HEK293T (cell line): ENCODE results near the gene CCNH.

Experiments used
- ARNT ChIP-seq: fragments of 450-650 bp; IDR thresholded peaks from 2 replicates; pipeline ENCODE4 v1.6.1; 2017; ENCODE audit warnings: mild to moderate bottlenecking
- BHLHE40 ChIP-seq: fragments of 450-650 bp; IDR thresholded peaks from 2 replicates; pipeline ENCODE4 v1.6.1; 2016; ENCODE audit warnings: mild to moderate bottlenecking, moderate library complexity, borderline replicate concordance
- ELF4 ChIP-seq: fragments of 450-650 bp; IDR thresholded peaks from 2 replicates; pipeline ENCODE4 v1.6.1; 2017; ENCODE audit warnings: antibody characterized with exemption
- FOXA1 ChIP-seq: fragments of 450-650 bp; IDR thresholded peaks from 2 replicates; pipeline ENCODE4 v1.6.1; 2016; ENCODE audit warnings: mild to moderate bottlenecking
- FOXK2 ChIP-seq: fragments of 450-650 bp; IDR thresholded peaks from 2 replicates; pipeline ENCODE4 v1.6.1; 2016; ENCODE audit warnings: mild to moderate bottlenecking
- FOXM1 ChIP-seq: fragments of 450-650 bp; IDR thresholded peaks from 2 replicates; pipeline ENCODE4 v1.6.1; 2017; ENCODE audit warnings: mild to moderate bottlenecking, borderline replicate concordance
- HDGF ChIP-seq: fragments of 450-650 bp; IDR thresholded peaks from 2 replicates; pipeline ENCODE4 v1.6.1; 2017; ENCODE audit warnings: antibody characterized with exemption, borderline replicate concordance
- NFRKB ChIP-seq: fragments of 450-650 bp; IDR thresholded peaks from 2 replicates; pipeline ENCODE4 v1.6.1; 2016; ENCODE audit warnings: mild to moderate bottlenecking, moderate library complexity
- PKNOX1 ChIP-seq: fragments of 450-650 bp; IDR thresholded peaks from 2 replicates; pipeline ENCODE4 v1.6.1; 2016
- SP1 ChIP-seq: fragments of 450-650 bp; IDR thresholded peaks from 2 replicates; pipeline ENCODE4 v1.6.1; 2017
- SUZ12 ChIP-seq: fragments of 450-650 bp; IDR thresholded peaks from 2 replicates; pipeline ENCODE4 v1.6.1; 2016; ENCODE audit warnings: mild to moderate bottlenecking
- TARDBP ChIP-seq: fragments of 450-650 bp; IDR thresholded peaks from 2 replicates; pipeline ENCODE4 v1.6.1; 2016
- ZNF384 ChIP-seq: fragments of 450-650 bp; IDR thresholded peaks from 2 replicates; pipeline ENCODE4 v1.6.1; 2016

GRCh38 chr5:87413343-87413645 lies 564 bp upstream of the CCNH start:
- TF ChIP-seq ARNT (no peak), SUZ12 (no peak), FOXM1 (no peak), TARDBP (no peak), SP1 (no peak), BHLHE40 (no peak), NFRKB (no peak), PKNOX1 (no peak), ELF4 (no peak), FOXA1 (no peak), ZNF384 (no peak), FOXK2 (no peak), HDGF (no peak)
